ENCODE results near the gene PROKR2.

DNA sequence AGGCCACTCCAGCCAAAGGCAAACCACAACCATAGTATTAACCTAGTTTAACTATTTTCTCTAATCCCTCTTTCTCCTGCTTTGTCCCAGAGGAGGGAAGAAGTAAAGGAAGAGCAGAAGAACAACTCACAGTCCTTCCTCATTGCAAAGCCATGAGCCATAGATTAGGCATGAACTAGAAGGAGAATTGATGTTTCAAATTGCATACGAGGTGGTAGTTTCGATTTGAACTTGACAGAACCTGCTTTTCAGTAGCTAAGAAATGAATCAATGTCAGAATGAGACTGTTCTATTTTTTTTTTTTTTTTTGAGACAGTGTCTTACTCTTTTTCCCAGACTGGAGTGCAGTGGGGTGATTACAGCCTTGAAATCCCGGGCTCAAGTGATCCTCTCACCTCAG is 48.3 kb downstream of the PROKR2 start:
- TF ChIP-seq, protein P1, sequence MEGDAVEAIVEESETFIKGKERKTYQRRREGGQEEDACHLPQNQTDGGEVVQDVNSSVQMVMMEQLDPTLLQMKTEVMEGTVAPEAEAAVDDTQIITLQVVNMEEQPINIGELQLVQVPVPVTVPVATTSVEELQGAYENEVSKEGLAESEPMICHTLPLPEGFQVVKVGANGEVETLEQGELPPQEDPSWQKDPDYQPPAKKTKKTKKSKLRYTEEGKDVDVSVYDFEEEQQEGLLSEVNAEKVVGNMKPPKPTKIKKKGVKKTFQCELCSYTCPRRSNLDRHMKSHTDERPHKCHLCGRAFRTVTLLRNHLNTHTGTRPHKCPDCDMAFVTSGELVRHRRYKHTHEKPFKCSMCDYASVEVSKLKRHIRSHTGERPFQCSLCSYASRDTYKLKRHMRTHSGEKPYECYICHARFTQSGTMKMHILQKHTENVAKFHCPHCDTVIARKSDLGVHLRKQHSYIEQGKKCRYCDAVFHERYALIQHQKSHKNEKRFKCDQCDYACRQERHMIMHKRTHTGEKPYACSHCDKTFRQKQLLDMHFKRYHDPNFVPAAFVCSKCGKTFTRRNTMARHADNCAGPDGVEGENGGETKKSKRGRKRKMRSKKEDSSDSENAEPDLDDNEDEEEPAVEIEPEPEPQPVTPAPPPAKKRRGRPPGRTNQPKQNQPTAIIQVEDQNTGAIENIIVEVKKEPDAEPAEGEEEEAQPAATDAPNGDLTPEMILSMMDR (IDR thresholded peaks at IDR 0.05): no peak
- TF ChIP-seq POLR2A (IDR thresholded peaks at IDR 0.05): no peak

All from breast epithelium (tissue), 3 donors.